DMS79 treated with DMSO at 0.1 percent for 48 hours (cell line): ENCODE data around the gene CAMP.
"Not testable (repeated sequence)": the region's sequence is repeated elsewhere in the genome, so short reads cannot be mapped to it uniquely, and the experiment has no call there.

Experiments used
- DNase-seq: peaks from one replicate; lab custom pipeline; 2025; lab: John Stamatoyannopoulos, UW

CAMP gene

DNA sequence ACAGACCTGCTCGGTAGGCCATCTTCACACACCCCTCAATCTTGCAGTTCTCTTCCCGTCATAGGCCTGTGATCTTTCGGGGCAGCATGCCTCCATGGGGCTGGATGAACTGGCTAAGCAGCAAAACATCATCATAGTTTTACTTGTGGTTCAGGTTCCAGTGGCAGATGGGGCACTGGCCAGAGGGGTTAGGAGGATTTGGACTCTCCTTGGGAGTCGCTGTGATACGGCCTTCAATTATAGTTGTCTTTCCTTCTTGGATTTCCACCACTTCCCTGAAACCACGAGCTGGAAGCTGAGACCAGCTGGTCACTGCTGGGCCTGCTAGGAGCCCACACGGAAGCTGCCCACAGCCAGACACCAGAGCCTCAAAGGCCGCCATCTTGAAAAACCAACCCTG is 33.3 kb downstream of the CAMP start:
- no peak for DNase-seq

DNA sequence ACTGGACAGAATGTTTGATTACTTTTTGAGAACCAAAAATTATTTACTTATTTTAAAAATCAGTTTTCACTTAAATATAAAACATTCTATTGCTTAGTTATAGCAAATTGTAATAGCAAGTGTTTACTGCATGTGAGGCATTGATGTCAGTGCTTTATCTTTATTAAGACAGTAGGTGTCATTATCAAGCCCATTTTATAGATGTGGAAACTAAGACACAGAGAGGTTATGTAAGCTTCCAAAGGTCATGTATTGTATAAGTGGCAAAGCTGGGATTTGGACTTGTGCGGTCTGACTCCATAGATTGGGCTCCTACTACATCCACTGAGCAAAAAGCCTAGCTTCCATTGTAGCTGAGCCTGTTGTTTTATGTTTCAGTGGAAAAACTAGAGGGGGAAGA is 35.2 kb downstream of the CAMP start:
- DNase-seq, result no peak

DNA sequence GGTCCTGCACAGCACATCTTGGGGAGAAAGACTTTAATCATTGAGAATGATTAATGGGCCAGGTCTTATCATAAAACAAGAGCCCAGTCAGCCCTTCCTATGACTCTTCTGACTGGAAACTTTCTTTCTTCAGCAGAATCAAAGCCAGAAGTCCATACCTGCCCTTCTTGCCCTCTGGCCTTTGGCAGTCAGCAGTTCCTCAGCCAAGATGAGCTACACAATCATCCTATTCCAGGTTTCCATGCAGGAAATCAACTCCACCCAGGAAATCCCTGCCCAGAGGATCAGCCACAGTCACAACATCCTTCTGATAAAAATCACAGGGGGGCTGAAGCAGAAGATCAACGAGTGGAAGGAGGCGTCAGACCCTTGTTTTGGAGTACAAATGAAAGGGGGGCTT is 44.5 kb downstream of the CAMP start:
- DNase-seq, result no peak

DNA sequence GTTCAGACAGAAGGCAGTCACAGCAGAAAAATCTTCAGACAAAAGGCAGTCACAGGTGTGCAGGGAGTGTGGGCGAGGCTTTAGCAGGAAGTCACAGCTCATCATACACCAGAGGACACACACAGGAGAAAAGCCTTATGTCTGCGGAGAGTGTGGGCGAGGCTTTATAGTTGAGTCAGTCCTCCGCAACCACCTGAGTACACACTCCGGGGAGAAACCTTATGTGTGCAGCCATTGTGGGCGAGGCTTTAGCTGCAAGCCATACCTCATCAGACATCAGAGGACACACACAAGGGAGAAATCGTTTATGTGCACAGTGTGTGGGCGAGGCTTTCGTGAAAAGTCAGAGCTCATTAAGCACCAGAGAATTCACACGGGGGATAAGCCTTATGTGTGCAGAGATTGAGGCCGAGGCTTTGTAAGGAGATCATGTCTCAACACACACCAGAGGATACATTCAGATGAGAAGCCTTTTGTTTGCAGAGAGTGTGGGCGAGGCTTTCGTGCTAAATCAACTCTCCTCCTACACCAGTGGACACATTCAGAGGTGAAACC is 45.2 kb downstream of the CAMP start:
- DNase-seq, result no peak

GRCh38 chr3:48268936-48269561 is 45.8 kb downstream of the CAMP start:
- DNase-seq, result no peak

GRCh38 chr3:48269592-48269991 is 46.3 kb downstream of the CAMP start:
- DNase-seq, result no peak

- no peak for DNase-seq
These were observed 47.0 kb downstream of the CAMP start for GRCh38 chr3:48270306-48270705.

DNA sequence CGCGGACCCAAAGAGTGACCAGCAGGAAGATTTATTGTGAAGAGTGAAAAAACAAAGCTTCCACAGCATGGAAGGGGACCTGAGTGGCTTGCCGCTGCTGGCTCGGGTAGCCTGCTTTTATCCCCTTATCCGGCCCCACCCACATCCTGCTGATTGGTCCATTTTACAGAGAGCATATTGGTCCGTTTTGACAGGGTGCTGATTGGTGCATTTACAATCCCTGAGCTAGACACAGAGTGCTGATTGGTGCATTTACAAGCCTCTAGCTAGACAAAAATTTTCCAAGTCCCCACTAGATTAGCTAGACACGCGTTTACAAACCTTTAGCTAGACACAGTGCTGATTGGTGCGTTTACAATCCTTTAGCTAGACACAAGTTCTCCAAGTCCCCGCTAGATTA is 47.9 kb downstream of the CAMP start:
- not testable (repeated sequence) for DNase-seq

- DNase-seq, result no peak
These were observed 48.6 kb downstream of the CAMP start for GRCh38 chr3:48271763-48272498.

- peak; percentile 17 for DNase-seq
These were observed 50.4 kb downstream of the CAMP start for GRCh38 chr3:48273594-48274211.

GRCh38 chr3:48274452-48274851 is 51.2 kb downstream of the CAMP start:
- DNase-seq, result no peak
